HPDE6-E6E7 (cell line): Measurements from ENCODE around the gene SOWAHD.
"Not testable (repeated sequence)": the region's sequence is repeated elsewhere in the genome, so short reads cannot be mapped to it uniquely, and the experiment has no call there.

ENCODE experiments used
- DNase-seq: peaks from one replicate; pipeline ENCODE4 v3.0.0; 2011; ENCODE audit warnings: missing footprints; ENCODE audit errors: extremely low spot score

SOWAHD gene

GRCh38 chrX:119757979-119758730 lies at the start of gene SOWAHD:
TSS of gene SOWAHD (plus strand) at chrX:119758588. CDS start at chrX:119758668, 80 bp downstream.
- no peak for DNase-seq

GRCh38 chrX:119708936-119709335 lies 49.5 kb upstream of the SOWAHD start:
- no peak for DNase-seq

- no peak for DNase-seq
These were observed 48.8 kb upstream of the SOWAHD start for GRCh38 chrX:119709630-119710029.

- DNase-seq = no peak
These were observed 36.9 kb upstream of the SOWAHD start for GRCh38 chrX:119721487-119721886.

- DNase-seq = no peak
These were observed 36.5 kb upstream of the SOWAHD start for GRCh38 chrX:119721926-119722325.

- no peak for DNase-seq
These were observed 31.4 kb upstream of the SOWAHD start for GRCh38 chrX:119726900-119727555.

GRCh38 chrX:119728487-119728886 lies 29.9 kb upstream of the SOWAHD start:
- DNase-seq = no peak

GRCh38 chrX:119729408-119730201 lies 28.8 kb upstream of the SOWAHD start:
- DNase-seq = no peak

GRCh38 chrX:119734897-119735339 lies 23.5 kb upstream of the SOWAHD start:
- DNase-seq = no peak

- DNase-seq = no peak
These were observed 22.9 kb upstream of the SOWAHD start for GRCh38 chrX:119735467-119735866.

- no peak for DNase-seq
These were observed 22.1 kb upstream of the SOWAHD start for GRCh38 chrX:119736206-119736764.

- DNase-seq = no peak
These were observed 19.6 kb upstream of the SOWAHD start for GRCh38 chrX:119738742-119739141.

GRCh38 chrX:119745283-119745848 lies 13.0 kb upstream of the SOWAHD start:
- no peak for DNase-seq

- DNase-seq = not testable (repeated sequence)
These were observed 8.3 kb upstream of the SOWAHD start for GRCh38 chrX:119750131-119750530.

- DNase-seq = not testable (repeated sequence)
These were observed 7.6 kb upstream of the SOWAHD start for GRCh38 chrX:119750751-119751150.

- DNase-seq = no peak
These were observed 5.4 kb upstream of the SOWAHD start for GRCh38 chrX:119753001-119753400.

- no peak for DNase-seq
These were observed 4.6 kb upstream of the SOWAHD start for GRCh38 chrX:119753639-119754257.

- DNase-seq = no peak
These were observed 2.3 kb upstream of the SOWAHD start for GRCh38 chrX:119755981-119756533.

- DNase-seq = no peak
These were observed 1.3 kb upstream of the SOWAHD start for GRCh38 chrX:119756926-119757635.

GRCh38 chrX:119757646-119757978 lies 776 bp upstream of the SOWAHD start:
- no peak for DNase-seq
